ENCODE measurements around the gene ST8SIA6.
"Not testable (repeated sequence)": the region's sequence is repeated elsewhere in the genome, so short reads cannot be mapped to it uniquely, and the experiment has no call there.

Gene ST8SIA6

DNA sequence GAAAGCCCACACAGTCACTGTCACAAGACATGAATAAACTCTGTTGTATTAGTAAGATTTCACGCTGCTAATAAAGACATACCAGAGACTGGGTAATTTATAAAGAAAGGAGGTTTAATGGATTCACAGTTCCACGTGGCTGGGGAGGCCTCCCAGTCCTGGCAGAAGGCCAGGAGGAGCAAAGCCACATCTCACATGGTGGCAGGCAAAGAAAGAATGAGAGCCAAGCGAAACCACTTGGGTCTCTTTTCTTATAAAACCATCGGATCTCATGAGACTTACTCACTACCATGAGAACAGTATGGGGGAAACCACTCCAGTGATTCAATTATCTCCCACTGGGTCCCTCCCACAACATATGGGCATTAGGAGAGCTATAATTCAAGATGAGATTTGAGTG is 110.2 kb downstream of the ST8SIA6 start:
- no peak for DNase-seq (ENCODE audit: low read depth)

GRCh38 chr10:17343118-17343517 is 111.3 kb downstream of the ST8SIA6 start:
- DNase-seq (ENCODE audit: low read depth), result no peak

GRCh38 chr10:17340144-17340829 is 114.1 kb downstream of the ST8SIA6 start:
- DNase-seq (ENCODE audit: low read depth), result no peak

GRCh38 chr10:17335065-17335464 is 119.3 kb downstream of the ST8SIA6 start:
- DNase-seq (ENCODE audit: low read depth), result no peak

DNA sequence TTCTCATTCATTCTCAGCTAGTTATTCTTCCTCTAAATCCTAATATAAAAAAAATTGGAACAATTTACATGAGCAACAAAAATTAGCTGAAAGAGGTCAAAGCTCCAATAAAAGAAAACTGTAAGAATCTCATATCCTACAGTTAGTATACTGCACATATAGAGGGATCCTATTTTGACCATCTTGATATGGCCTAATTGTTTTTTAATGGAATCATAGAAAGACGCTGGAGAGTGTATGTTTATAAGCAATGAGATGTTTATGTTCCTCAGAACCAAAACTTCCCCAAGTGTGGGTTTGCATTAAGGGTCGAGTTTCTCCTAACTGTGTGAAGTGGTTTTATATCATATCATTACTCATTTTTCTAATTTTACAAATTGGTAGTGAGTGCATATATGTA is 123.9 kb downstream of the ST8SIA6 start:
- no peak for DNase-seq (ENCODE audit: low read depth)

- DNase-seq (ENCODE audit: low read depth), result no peak
These were observed 128.0 kb downstream of the ST8SIA6 start for GRCh38 chr10:17326377-17326776.

DNA sequence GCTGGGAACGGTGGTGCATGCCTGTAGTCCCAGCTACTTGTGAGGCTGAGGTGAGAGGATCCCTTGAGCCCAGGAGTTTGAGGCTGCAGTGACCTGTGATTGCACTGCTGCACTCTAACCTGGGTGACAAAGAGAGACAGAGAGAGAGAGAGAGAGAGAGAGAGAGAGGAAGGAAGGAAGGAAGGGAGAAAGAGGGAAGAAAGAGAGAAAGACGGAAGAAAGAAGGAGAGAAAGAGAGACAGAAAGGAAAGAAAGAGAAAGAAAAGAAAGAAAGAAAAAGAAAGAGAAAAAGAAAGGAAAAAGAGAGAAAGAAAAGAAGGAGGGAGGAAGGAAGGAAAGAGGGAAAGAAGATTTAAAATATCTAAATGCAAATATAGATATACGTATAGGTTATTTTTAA is 132.4 kb downstream of the ST8SIA6 start:
- DNase-seq (ENCODE audit: low read depth), result not testable (repeated sequence)

DNA sequence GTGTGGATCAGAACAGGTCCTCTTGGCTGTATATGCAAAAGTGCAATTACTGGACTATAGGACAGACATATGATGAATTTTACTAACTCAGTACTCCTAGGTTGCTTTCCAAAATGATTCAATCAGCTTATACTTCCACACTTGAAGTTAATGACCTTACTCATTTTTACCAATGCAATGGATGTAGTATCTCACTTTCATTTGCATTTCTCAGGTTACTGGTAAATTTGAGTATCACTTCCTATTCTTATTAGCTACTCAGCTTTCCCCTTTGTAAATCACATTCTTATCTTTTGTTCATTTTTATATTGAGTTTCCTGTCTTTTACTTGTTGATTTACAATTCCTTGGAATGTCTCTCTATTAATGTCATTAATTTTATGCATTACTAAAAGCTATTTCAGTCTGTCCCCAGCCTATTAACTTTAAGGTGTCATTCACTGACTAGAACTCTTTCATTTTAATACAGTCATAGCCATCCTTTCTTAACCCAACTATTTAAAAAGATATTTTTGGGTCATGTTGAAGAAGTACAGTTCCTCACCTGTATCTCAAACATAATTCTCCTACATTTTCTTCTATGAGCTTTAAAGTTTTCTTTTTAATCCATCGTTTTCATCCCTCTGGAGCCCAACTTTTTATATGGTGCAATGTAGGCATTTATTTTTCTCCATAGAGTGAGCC is 137.8 kb downstream of the ST8SIA6 start:
- no peak for DNase-seq (ENCODE audit: low read depth)

- DNase-seq (ENCODE audit: low read depth), result no peak
These were observed 145.0 kb downstream of the ST8SIA6 start for GRCh38 chr10:17309435-17309834.

DNA sequence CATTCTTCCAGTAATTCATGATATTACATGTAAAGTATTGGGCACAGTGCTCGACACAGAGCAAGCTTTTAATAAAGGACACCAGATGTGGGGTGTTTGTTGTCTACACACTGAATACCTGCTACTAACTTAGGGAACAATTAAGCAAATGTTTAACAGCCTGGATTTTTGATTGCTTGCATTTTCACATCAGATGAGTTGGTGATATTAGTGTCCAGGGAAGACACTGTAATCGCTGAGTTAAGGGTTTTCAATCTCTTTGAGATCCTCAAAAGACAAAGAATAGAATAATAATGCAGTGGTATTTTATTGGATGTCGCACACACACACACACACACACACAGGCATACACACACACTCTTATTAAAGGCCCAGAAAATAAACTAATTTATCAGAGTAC is 147.3 kb downstream of the ST8SIA6 start:
- DNase-seq (ENCODE audit: low read depth), result no peak

DNA sequence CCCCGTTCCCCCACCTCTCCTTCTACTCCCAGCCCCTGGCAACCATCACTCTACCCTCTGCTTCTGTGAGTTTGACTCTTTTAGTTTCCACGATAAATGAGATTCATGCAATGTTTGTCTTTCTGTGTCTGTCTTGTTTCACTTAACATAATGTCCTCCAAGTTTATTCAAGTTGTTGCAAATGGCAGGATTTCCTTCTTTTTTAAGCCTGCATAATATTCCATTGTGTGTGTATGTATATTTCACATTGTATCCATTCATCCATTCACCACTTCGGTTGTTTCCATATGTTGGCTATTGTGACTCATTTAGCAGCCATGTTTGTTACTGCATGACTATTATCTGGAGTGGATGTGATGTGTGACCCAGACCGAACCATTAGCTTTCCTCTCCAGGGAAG is 162.0 kb downstream of the ST8SIA6 start:
- DNase-seq (ENCODE audit: low read depth), result no peak

DNA sequence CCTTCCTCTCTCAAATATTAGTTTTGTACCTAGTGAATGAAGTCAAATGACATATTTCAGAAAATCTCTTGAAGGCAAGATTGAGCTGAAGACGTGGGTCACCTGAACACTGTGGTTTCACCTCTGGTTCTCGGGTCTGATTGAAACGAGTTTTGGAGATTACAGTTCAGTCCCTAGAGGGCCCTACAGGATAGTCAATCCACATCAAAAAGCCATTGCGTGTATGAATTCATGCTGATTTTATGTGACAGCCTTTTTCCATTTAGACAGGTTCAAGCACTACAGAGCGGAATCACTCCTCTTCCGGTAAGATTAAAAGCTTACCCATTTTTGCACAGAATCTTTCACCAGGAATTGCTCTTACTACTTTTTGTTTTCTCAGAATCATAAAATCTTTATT is 164.2 kb downstream of the ST8SIA6 start:
- no peak for DNase-seq (ENCODE audit: low read depth)

DNA sequence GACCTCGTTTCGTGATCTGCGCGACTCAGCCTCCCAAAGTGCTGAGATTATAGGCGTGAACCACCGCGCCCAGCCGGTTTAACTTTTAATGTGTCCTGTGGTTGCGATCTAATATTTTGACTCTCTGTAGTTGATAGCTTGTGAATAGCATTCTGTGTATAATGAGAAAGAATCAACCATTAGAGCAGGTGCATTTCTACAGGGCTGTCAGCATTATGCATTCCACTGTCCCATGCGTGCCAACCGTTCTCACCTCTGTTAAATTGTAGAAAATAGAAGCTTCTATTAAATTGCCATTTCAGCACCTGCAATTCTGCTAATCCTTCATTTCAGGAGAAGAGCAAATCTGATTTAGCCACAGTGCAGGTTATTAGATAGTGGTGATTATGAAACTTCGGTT is 164.6 kb downstream of the ST8SIA6 start:
- no peak for DNase-seq (ENCODE audit: low read depth)

DNA sequence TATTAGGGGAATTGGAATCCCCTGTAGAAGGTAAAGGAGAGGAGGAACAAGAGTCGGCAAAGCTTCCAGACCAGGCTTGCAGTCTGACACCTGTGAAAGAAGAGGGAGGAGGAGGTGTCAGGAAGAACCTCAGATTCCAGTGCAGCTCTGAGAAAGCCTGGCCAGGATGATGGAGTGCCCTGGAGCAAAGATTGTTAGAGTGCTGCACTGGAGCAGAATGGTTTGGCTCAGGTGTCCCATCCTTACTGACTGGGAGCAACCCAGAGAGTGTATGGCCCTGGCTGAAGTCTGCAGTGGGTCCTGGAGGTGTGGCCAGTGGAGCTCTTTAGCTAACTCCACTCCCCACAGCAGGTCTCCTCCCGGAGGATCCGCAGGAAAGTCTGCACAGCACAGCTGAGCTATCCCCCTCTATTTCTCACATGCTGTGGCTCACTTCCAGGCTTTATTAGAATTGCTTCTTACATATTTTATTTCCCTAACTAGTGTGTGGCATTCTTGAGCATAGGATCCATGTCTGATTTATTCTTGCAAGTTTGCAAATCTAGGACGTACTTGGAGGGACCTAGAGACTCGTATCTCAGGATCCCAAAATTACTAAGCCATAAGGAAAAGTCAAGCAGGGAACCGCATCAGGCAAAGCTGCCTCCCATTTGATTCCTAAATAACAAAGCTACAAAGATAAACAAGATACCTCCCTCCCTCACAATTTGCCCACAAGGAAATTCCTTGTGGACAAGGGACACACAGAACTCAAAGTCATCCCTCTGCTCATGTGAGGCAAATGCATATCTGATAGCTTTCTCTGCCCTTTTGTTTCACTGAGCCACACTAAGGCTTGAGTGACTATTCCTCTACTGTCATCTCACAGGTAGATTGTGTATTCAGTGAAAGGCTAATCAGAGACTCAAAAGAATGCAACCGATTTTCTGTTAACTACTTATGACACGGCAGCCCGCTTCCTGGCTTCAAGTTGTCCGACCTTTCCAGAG is 167.5 kb downstream of the ST8SIA6 start:
- no peak for DNase-seq (ENCODE audit: low read depth)

DNA sequence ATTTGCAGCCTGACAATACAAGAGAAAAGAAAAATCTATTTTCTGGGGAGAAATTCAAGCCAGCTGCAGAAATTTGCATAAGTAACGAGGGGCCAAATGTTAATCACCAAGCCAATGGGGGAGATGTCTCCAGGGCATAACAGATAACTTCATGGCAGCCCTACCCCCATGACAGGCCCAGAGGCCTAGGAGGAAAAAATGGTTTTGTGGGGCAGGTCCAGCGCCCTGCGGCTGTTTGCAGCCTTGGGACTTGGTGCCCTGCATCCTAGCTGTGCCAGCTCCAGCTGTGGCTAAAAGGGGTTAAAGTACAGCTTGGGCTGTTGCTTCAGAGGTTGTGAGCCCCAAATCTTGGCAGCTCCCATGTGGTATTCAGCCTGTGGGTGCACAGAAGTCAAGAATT is 172.1 kb downstream of the ST8SIA6 start:
- no peak for DNase-seq (ENCODE audit: low read depth)

DNA sequence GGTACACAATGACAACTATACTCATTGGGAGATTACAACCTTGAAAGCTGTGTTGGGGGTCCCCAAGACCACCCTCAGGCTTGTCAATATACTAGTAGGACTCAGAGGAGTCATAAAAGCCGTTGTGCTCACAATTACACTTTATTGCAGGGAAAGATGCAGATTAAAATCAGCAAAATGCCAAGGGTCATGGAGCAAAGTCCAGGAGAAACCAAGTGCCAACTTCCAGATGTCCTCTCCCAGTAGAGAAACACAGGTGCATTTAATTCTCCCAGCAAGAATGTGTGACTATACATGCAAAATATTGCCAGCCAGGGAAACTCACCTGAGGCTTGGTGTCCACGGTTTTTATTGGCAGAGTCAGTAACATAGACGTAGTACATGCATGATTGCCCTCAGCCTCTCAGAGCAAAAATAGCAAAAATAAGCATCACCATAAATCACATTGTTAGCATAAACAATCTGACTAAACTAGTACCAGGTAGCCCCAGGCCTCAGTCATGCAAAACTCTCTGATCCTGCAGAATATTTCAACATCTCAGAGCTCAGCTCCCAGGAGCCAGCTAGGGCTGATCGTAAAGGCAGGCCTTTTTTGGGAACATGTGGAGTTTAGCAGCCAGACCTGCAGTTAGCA is 175.7 kb downstream of the ST8SIA6 start:
- DNase-seq (ENCODE audit: low read depth), result no peak

DNA sequence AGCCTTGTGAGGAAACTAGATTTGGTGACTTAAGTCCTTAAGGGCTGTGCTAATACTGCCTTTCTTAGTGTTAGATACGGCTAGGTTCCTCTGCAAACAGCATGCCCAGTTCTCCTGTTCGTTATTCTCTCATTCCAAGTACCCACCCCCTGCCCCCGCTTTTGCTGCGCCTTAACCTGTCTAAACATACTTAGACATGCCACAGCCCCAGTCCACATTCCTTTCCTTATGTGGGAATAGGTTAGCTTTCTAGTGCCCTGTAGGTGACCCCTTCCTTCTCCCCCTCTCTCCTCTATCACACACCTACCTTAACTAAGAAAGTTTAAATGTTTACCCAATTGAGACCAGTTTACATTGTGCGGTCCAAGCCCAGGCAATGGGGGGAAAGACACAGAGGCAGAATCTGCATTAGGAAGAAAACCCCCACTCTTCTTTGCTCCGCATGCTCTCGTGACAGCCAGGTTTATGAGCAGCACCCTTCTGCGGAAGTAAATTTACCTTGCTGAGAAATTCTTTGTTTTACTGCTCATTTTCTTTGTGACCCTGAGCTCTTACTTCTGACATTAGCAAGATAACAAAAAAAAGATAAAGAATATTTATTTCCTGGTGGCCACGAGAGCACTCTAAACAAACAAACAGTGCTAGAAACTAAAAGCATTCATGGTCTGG is 177.5 kb downstream of the ST8SIA6 start:
- no peak for DNase-seq (ENCODE audit: low read depth)

DNA sequence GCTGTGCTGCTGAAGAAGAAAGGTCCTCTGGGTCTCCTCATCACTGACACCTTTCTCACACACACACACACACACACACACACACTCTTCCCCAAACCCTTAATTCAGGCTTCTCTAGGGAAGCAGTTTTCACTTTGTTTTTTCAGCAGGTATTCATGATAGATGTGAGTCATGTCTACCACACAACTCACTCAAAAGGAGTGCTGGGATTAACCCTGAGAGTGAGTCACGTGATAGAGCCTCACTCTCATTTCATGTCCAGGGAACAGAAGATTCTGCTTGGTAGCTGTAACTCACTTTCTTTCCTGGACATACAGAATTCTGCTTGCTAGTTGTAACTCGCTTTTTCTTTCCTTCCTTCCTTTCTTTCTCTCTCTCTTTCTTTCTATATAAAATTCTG is 181.0 kb downstream of the ST8SIA6 start:
- DNase-seq (ENCODE audit: low read depth), result no peak

DNA sequence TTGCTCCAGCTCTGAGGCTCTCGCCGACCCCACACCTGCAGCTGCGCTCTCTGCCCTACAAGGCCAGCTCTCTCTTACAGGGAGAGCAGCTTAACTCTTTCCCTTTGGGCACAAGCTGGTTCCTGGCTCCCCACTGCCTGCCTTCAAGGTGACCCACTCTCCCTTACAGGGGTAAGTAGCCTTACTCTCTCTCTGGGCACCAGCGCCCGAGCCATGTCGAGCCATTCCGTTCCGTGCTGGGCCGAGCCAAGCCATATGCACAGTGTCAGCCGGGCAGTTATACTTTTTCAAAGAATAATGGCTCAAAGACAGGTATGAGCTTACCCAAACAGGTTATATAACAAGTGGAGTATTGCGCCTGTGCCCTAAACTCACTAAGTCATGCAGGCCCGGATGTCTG is 181.7 kb downstream of the ST8SIA6 start:
- DNase-seq (ENCODE audit: low read depth), result no peak

All from stimulated activated CD8-positive, alpha-beta memory T cell treated with anti-CD3 and anti-CD28 coated beads, Interleukin-15, amount 100 ng/mL, for 24 hours (primary cell).